Adrenal gland (tissue), 12 donors: Measurements from ENCODE around the gene ARRDC3. TPM values are rescaled to one million over a fixed set of nuclear protein-coding genes. Genes with fewer than 3 reads are reported as not detected.
"Not testable (repeated sequence)": the region's sequence is repeated elsewhere in the genome, so short reads cannot be mapped to it uniquely, and the experiment has no call there.

Experiments used
- DNase-seq, 7 donors: peaks; one replicate each; pipeline ENCODE4 v3.0.0-alpha.2; 2019 to 2020
- H3K27ac ChIP-seq, 5 donors: fragments of 200-600 bp; sonication (generic) in 4 of 5; 1 replicate in 3 of 5; 2 replicates in 2 of 5; pipeline versions ENCODE4 v1.5.1 to v1.8.0; 2016 to 2020; ENCODE audit warnings: mild to moderate bottlenecking in 1 of 5
- H3K27me3 ChIP-seq: fragments of 200-600 bp; 2 replicates; pipeline ENCODE4 v1.8.0; 2021
- H3K36me3 ChIP-seq, 2 donors: fragments of 200-600 bp; replicated peaks in 1 of 2; 1 replicate in 1 of 2; 2 replicates in 1 of 2; pipeline versions ENCODE4 v1.5.1 to v1.8.0; 2018 to 2022
- H3K4me1 ChIP-seq, 2 donors: fragments of 200-600 bp; replicated peaks in 1 of 2; 1 replicate in 1 of 2; 2 replicates in 1 of 2; pipeline versions ENCODE4 v1.5.1 to v1.8.0; 2018 to 2021
- H3K4me3 ChIP-seq, 4 donors: fragments of 200-600 bp; sonication (generic) in 3 of 4; one replicate each; pipeline ENCODE4 v1.5.1; 2016 to 2018
- H3K9me3 ChIP-seq, 3 donors: fragments of 200-600 bp; sonication (generic) in 1 of 3; replicated peaks in 1 of 3; 1 replicate in 2 of 3; 2 replicates in 1 of 3; pipeline versions ENCODE4 v1.5.1 to v1.8.0; 2016 to 2021
- CTCF ChIP-seq, 6 experiments: fragments of 450-650 bp in 4 of 6; fragments of 200-600 bp in 2 of 6; sonication (generic) in 1 of 6; IDR thresholded peaks; 1 replicate in 5 of 6; 2 replicates in 1 of 6; pipeline versions ENCODE4 v1.5.1 to v1.8.0; 2016 to 2021; ENCODE audit warnings: antibody characterized with exemption in 6 of 6, mild to moderate bottlenecking in 2 of 6, moderate library complexity in 1 of 6
- POLR2A ChIP-seq, 2 donors: fragments of 450-650 bp; IDR thresholded peaks; one replicate each; pipeline ENCODE4 v1.6.1; 2017; ENCODE audit warnings: antibody characterized with exemption in 2 of 2, mild to moderate bottlenecking in 2 of 2, moderate library complexity in 1 of 2
- WGBS, 4 donors: extraction: QIAGEN DNeasy Blood & Tissue Kit in 2 of 4; methylation state at CpG; one replicate each; pipeline versions ENCODE4 v1.1.5 to v1.1.7; 2013 to 2017; 5-methylcytosine and 5-hydroxymethylcytosine counted together
- intact Hi-C, 2 donors: fragments of 100-400 bp; cut with DNase I; formaldehyde crosslinking; loops; one replicate each; pipeline versions ENCODE4 v1.14.1 to v1.15.0; 2022 to 2023
- polyA plus RNA-seq, 3 donors: library from polyadenylated mRNA; stranded (reverse); fragments of 200-250 nt in 2 of 3; fragments of 350-450 nt in 1 of 3; fragmentation: Illumina TruSeq in 1 of 3; extraction: RNeasy Lipid Tissue Mini Kit (QIAGEN cat#74804) in 1 of 3; gene quantifications; one replicate each; pipeline ENCODE4 v1.2.3, GENCODE V29; 2013 to 2014
- total RNA-seq, 9 donors: library from RNA; depleted of rRNA in 4 of 9; stranded (reverse); fragments of >200 nt in 4 of 9; fragments of 120-200 nt in 1 of 9; fragmentation: NEBNext Ultra II Directional in 1 of 9; extraction: Animal tissue kit (Norgen Biotek cat#: 25700) in 1 of 9; gene quantifications; one replicate each; pipeline versions ENCODE4 v1.1.0 to v1.2.4, GENCODE V29; 2013 to 2023
- donor health status: healthy with polysubstance abuse.
- donor health status: Bipolar disorder and iron deficiency.
- donor health status: DM: yes; HTN: yes; CAD: no.
- donor health status: DM: no; HTN: no; CAD: no.
- donor health status: DM: no; HTN: no; CAD: no.
- donor health status: DM: yes; HTN: yes; CAD: no.

The ARRDC3 gene
- total and polyA plus RNA-seq, 12 donors: 36.1 to 410 (median 141) TPM

- WGBS, 4 donors: 48 to 60% (median 50%) methylated on average over 8 of the region's 8 CpGs
- TF ChIP-seq POLR2A (IDR thresholded peaks at IDR 0.05) (no peak), CTCF (IDR thresholded peaks at IDR 0.05) (no peak)
- H3K9me3 ChIP-seq: no peaks in the 10 kb centered on the region
These were observed 26.0 kb downstream of the ARRDC3 start for GRCh38 chr5:91357012-91357634.

GRCh38 chr5:91354867-91355266 is 28.2 kb downstream of the ARRDC3 start:
- H3K9me3 ChIP-seq, H3K27me3 ChIP-seq, H3K36me3 ChIP-seq, intact Hi-C loops, H3K27ac ChIP-seq, H3K4me3 ChIP-seq, H3K4me1 ChIP-seq: not testable (repeated sequence)
- 83 to 91% (median 87%) methylated on average over 4 of the region's 4 CpGs for WGBS, 4 donors
- peak in 1 of 7 donors; percentile 44 for DNase-seq

More at GRCh38 chr5:91357012-91357634, 26.0 kb downstream of the ARRDC3 start:
- no peaks in the 10 kb centered on the region for H3K36me3 ChIP-seq
- no peaks in the 10 kb centered on the region for H3K27me3 ChIP-seq
- no peak for DNase-seq
- H3K4me1 ChIP-seq: no peaks in the 10 kb centered on the region
- intact Hi-C loops: no loop called here
- no peak overlapping the region for H3K4me3 ChIP-seq
- no peak overlapping the region for H3K27ac ChIP-seq

- H3K36me3 ChIP-seq: no peaks in the 10 kb centered on the region
- no peak for DNase-seq
- H3K27me3 ChIP-seq: no peaks in the 10 kb centered on the region
- WGBS, 4 donors: 76 to 84% (median 82%) methylated on average over 9 of the region's 9 CpGs
- intact Hi-C loops: no loop called here
- H3K9me3 ChIP-seq: no peaks in the 10 kb centered on the region
- no peak for TF ChIP-seq CTCF (IDR thresholded peaks at IDR 0.05)
- no peak for TF ChIP-seq POLR2A (IDR thresholded peaks at IDR 0.05)
- no peak overlapping the region for H3K27ac ChIP-seq
- H3K4me3 ChIP-seq: no peak overlapping the region
- H3K4me1 ChIP-seq: no peaks in the 10 kb centered on the region
These were observed 30.1 kb downstream of the ARRDC3 start for GRCh38 chr5:91352831-91353695.

- H3K9me3 ChIP-seq: no peaks in the 10 kb centered on the region
- WGBS, 4 donors: 86 to 99% (median 96%) methylated on average over 5 of the region's 5 CpGs
- intact Hi-C loops: no loop called here
These were observed 37.7 kb downstream of the ARRDC3 start for GRCh38 chr5:91345461-91345860.

GRCh38 chr5:91344661-91345200 is 38.4 kb downstream of the ARRDC3 start:
- H3K36me3 ChIP-seq, H3K27me3 ChIP-seq, H3K4me3 ChIP-seq, H3K4me1 ChIP-seq, H3K27ac ChIP-seq, DNase-seq, H3K9me3 ChIP-seq, intact Hi-C loops: not testable (repeated sequence)
- WGBS, 4 donors: 92 to 98% (median 95%) methylated on average over 4 of the region's 4 CpGs

More at GRCh38 chr5:91345461-91345860, 37.7 kb downstream of the ARRDC3 start:
- TF ChIP-seq CTCF (IDR thresholded peaks at IDR 0.05) (no peak), POLR2A (IDR thresholded peaks at IDR 0.05) (no peak)
- Histone ChIP-seq H3K4me3 (no peak overlapping the region), H3K4me1 (no peaks in the 10 kb centered on the region), H3K27me3 (no peaks in the 10 kb centered on the region), H3K27ac (no peak overlapping the region), H3K36me3 (no peaks in the 10 kb centered on the region)
- DNase-seq: no peak
